Caco-2 (cell line): ENCODE measurements around the gene RNF208. TPM values are rescaled to one million over a fixed set of nuclear protein-coding genes. Genes with fewer than 3 reads are reported as not detected.
"Not testable (repeated sequence)": the region's sequence is repeated elsewhere in the genome, so short reads cannot be mapped to it uniquely, and the experiment has no call there.

Experiments
- BruUV-seq: library from RNA; stranded (reverse); fragments of 400-500 nt; replicated peaks from 2 replicates; lab custom pipeline; 2021; lab: Mats Ljungman, UMichigan
- CTCF ChIA-PET: fragments of 300-600 bp; sonication (Branson Sonifier 250); formaldehyde crosslinking; loops from one replicate; lab custom pipeline; 2022; ENCODE audit warnings: antibody characterized with exemption; lab: Charles Lee
- POLR2A ChIA-PET: fragments of 300-600 bp; sonication (Branson Sonifier 250); formaldehyde crosslinking; loops from one replicate; lab custom pipeline; 2022; ENCODE audit warnings: antibody characterized with exemption; lab: Charles Lee
- DNase-seq, 2 experiments: peaks; one replicate each; pipeline versions ENCODE4 v3.0.0 to v3.0.0-alpha.2; 2020 to 2022
- H3K27me3 ChIP-seq: replicated peaks from 2 replicates; pipeline ENCODE4 v1.6.0; 2011; ENCODE audit warnings: low read length; ENCODE audit not compliant: control insufficient read depth, insufficient read depth
- H3K36me3 ChIP-seq: 2 replicates; pipeline ENCODE4 v1.5.1; 2011; ENCODE audit warnings: low read length; ENCODE audit not compliant: control insufficient read depth, insufficient read depth
- H3K4me1 ChIP-seq: fragments of 250-450 bp; sonication (Bioruptor Pico); 2 replicates; pipeline ENCODE4 v1.5.1; 2020; ENCODE audit warnings: mild to moderate bottlenecking
- H3K4me3 ChIP-seq: 2 replicates; pipeline ENCODE4 v1.5.1; 2011; ENCODE audit warnings: low read depth, mild to moderate bottlenecking, control low read depth, low read length
- H3K9me3 ChIP-seq: fragments of 250-450 bp; sonication (Bioruptor Pico); 2 replicates; pipeline ENCODE4 v1.5.1; 2020; ENCODE audit warnings: mild to moderate bottlenecking, moderate library complexity
- H3K27ac Mint-ChIP-seq: one replicate; pipeline ENCODE4 v1.8.0; 2022; ENCODE audit warnings: mixed read lengths; ENCODE audit not compliant: unreplicated experiment
- H3K27me3 Mint-ChIP-seq: one replicate; pipeline ENCODE4 v1.8.0; 2022; ENCODE audit warnings: mixed read lengths; ENCODE audit not compliant: insufficient read depth, unreplicated experiment
- H3K36me3 Mint-ChIP-seq: one replicate; pipeline ENCODE4 v1.8.0; 2022; ENCODE audit warnings: mild to moderate bottlenecking, mixed read lengths; ENCODE audit not compliant: insufficient read depth, unreplicated experiment
- H3K4me1 Mint-ChIP-seq: one replicate; pipeline ENCODE4 v1.8.0; 2022; ENCODE audit warnings: low read depth, mixed read lengths; ENCODE audit not compliant: unreplicated experiment
- H3K4me3 Mint-ChIP-seq: one replicate; pipeline ENCODE4 v1.8.0; 2022; ENCODE audit warnings: mild to moderate bottlenecking, moderate library complexity, mixed read lengths; ENCODE audit not compliant: unreplicated experiment
- H3K9me3 Mint-ChIP-seq: one replicate; pipeline ENCODE4 v1.8.0; 2022; ENCODE audit warnings: mixed read lengths; ENCODE audit not compliant: unreplicated experiment
- intact Hi-C: fragments of 100-400 bp; cut with micrococcal nuclease; formaldehyde crosslinking; loops from one replicate; pipeline ENCODE4 v1.10.0; 2022; ENCODE audit not compliant: unreplicated experiment
- total RNA-seq: library from RNA; stranded (reverse); gene quantifications from 2 replicates; pipeline ENCODE4 v1.2.3, GENCODE V29; 2022
- TF ChIP-seq, protein P1 (sequence below), 2 experiments: fragments of 200-600 bp in 1 of 2; IDR thresholded peaks; 1 replicate in 1 of 2; 2 replicates in 1 of 2; pipeline versions ENCODE4 v1.5.1 to v1.8.0; 2011 to 2022; ENCODE audit warnings: antibody characterized with exemption in 1 of 2, control low read depth in 1 of 2, inconsistent platforms in 1 of 2, low read depth in 1 of 2, low read length in 1 of 2, mild to moderate bottlenecking in 1 of 2, moderate library complexity in 1 of 2; ENCODE audit not compliant: insufficient read depth in 1 of 2, severe bottlenecking in 1 of 2, unreplicated experiment in 1 of 2

Gene RNF208
- total RNA-seq, 1 experiment from 2014 or later = 6.5 TPM

DNA sequence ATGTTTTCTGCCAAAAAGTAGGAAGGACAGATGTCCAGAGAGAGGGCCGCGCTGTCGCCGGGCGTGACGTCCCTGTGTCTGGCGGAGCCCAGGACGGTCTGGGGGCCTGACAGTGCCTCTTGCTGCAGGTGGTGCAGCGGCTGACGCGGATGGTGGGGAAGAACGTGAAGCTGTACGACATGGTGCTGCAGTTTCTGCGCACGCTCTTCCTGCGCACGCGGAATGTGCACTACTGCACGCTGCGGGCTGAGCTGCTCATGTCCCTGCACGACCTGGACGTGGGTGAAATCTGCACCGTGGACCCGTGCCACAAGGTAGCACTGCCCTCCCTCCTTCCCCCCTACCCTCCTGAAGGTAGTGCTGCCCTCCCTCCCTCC lies 40.9 kb upstream of the RNF208 start:
- TF ChIP-seq, protein P1, sequence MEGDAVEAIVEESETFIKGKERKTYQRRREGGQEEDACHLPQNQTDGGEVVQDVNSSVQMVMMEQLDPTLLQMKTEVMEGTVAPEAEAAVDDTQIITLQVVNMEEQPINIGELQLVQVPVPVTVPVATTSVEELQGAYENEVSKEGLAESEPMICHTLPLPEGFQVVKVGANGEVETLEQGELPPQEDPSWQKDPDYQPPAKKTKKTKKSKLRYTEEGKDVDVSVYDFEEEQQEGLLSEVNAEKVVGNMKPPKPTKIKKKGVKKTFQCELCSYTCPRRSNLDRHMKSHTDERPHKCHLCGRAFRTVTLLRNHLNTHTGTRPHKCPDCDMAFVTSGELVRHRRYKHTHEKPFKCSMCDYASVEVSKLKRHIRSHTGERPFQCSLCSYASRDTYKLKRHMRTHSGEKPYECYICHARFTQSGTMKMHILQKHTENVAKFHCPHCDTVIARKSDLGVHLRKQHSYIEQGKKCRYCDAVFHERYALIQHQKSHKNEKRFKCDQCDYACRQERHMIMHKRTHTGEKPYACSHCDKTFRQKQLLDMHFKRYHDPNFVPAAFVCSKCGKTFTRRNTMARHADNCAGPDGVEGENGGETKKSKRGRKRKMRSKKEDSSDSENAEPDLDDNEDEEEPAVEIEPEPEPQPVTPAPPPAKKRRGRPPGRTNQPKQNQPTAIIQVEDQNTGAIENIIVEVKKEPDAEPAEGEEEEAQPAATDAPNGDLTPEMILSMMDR (IDR thresholded peaks at IDR 0.05; ENCODE audit: insufficient read depth in 1 of 2, low read depth in 1 of 2, low read length in 1 of 2, severe bottlenecking in 1 of 2, unreplicated experiment in 1 of 2) = no peak
- Histone ChIP-seq H3K4me1 (no peaks in the 10 kb centered on the region), H3K9me3 (no peaks in the 10 kb centered on the region), H3K36me3 (peaks cover 2% of the 10 kb centered on the region), H3K4me3 (no peak overlapping the region), H3K27me3 (no peaks in the 10 kb centered on the region)
- intact Hi-C loops = no loop called here
- Mint-ChIP-seq H3K27ac (no peak overlapping the region), H3K4me3 (no peak overlapping the region), H3K36me3 (peaks cover 68% of the 10 kb centered on the region), H3K27me3 (no peaks in the 10 kb centered on the region), H3K9me3 (no peaks in the 10 kb centered on the region), H3K4me1 (no peaks in the 10 kb centered on the region)
- CTCF ChIA-PET = interaction anchor here (1.2 kb wide), 1 partner anchor 9 kb away, joined by 5 read pairs; no protein-coding TSS in a partner anchor
- POLR2A ChIA-PET = no interaction called here
- no TSS peak for BruUV-seq
- DNase-seq = no peak

GRCh38 chr9:137262173-137262908 lies 40.3 kb upstream of the RNF208 start:
- H3K9me3 ChIP-seq, H3K4me3 ChIP-seq, H3K4me1 Mint-ChIP-seq, H3K36me3 ChIP-seq, BruUV-seq, H3K9me3 Mint-ChIP-seq, H3K4me1 ChIP-seq, intact Hi-C loops, H3K27me3 ChIP-seq, H3K4me3 Mint-ChIP-seq, H3K27me3 Mint-ChIP-seq: not testable (repeated sequence)
- H3K27ac Mint-ChIP-seq = peak overlapping the region; percentile 23
- TF ChIP-seq, protein P1 (IDR thresholded peaks at IDR 0.05; ENCODE audit: insufficient read depth in 1 of 2, low read depth in 1 of 2, low read length in 1 of 2, severe bottlenecking in 1 of 2, unreplicated experiment in 1 of 2) = peak; percentile 30 to 38
- DNase-seq = peak; percentile 61 to 71
- POLR2A ChIA-PET = interaction anchor here (0.6 kb wide), 1 partner anchor 30 kb away, joined by 11 read pairs; no protein-coding TSS in a partner anchor
- H3K36me3 Mint-ChIP-seq = peaks cover 68% of the 10 kb centered on the region
- CTCF ChIA-PET = interaction anchor here (1.2 kb wide), 1 partner anchor 8 kb away, joined by 5 read pairs; no protein-coding TSS in a partner anchor

- H3K9me3 ChIP-seq = no peaks in the 10 kb centered on the region
- DNase-seq = no peak
- peaks cover 7% of the 10 kb centered on the region for H3K4me1 Mint-ChIP-seq
- no peaks in the 10 kb centered on the region for H3K27me3 Mint-ChIP-seq
- no peak overlapping the region for H3K27ac Mint-ChIP-seq
- H3K9me3 Mint-ChIP-seq = no peaks in the 10 kb centered on the region
- peaks cover 23% of the 10 kb centered on the region for H3K4me1 ChIP-seq
- intact Hi-C loops = no loop called here
- peaks cover 55% of the 10 kb centered on the region for H3K36me3 Mint-ChIP-seq
- no peaks in the 10 kb centered on the region for H3K27me3 ChIP-seq
- H3K36me3 ChIP-seq = peaks cover 2% of the 10 kb centered on the region
- TF ChIP-seq, protein P1 (IDR thresholded peaks at IDR 0.05; ENCODE audit: insufficient read depth in 1 of 2, low read depth in 1 of 2, low read length in 1 of 2, severe bottlenecking in 1 of 2, unreplicated experiment in 1 of 2) = no peak
- ChIA-PET POLR2A (interaction anchor here (4.4 kb wide), 1 partner anchor 16 kb away, joined by 39 read pairs; the partner anchor contains the start of gene TUBB4B), CTCF (interaction anchor here (1.2 kb wide), 1 partner anchor 20 kb away, joined by 4 read pairs; no protein-coding TSS in a partner anchor)
- no peak overlapping the region for H3K4me3 Mint-ChIP-seq
- TSS peak; percentile 29 for BruUV-seq
- H3K4me3 ChIP-seq = 0 out of 2 replicates have a peak overlapping the region, but pooled peaks have one; percentile 1
Observed at GRCh38 chr9:137256856-137257255, 34.8 kb upstream of the RNF208 start.
